ENCODE data around the gene RCN2.

DNA sequence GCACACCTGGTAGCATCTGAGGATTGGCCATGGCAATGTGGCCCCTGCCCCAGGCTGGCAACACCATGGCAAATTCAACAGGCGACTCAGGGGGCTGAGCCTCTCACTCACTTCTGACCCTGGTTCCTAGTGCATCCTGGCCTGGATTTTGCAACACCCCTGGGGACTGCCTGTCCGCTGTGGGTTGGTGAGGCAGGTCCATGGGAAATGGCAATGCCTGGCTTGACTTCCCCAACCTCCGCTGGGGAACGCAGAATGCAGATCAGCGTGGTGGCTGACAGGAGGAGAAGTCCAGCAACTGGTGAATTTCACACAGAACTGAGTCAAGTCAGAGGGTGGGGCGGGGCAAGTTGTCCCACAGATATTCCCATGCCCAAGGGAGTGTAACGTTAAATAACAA is 59.5 kb downstream of the RCN2 start:
- TF ChIP-seq CTCF (IDR thresholded peaks at IDR 0.05; ENCODE audit: extremely low read depth in 1 of 2, insufficient read depth in 1 of 2, low read depth in 1 of 2, low read length in 2 of 2) (no peak), POLR2AphosphoS5 (IDR thresholded peaks at IDR 0.05; ENCODE audit: insufficient read depth, low read depth, low read length) (no peak), JUN (IDR thresholded peaks at IDR 0.05; ENCODE audit: borderline replicate concordance, insufficient read depth, insufficient read length, low read depth) (no peak), GATA2 (IDR thresholded peaks at IDR 0.05; ENCODE audit: insufficient read depth, insufficient read length, low read depth, low read length) (no peak)
